Measurements from ENCODE around the gene TCEAL1.

TCEAL1 gene

DNA sequence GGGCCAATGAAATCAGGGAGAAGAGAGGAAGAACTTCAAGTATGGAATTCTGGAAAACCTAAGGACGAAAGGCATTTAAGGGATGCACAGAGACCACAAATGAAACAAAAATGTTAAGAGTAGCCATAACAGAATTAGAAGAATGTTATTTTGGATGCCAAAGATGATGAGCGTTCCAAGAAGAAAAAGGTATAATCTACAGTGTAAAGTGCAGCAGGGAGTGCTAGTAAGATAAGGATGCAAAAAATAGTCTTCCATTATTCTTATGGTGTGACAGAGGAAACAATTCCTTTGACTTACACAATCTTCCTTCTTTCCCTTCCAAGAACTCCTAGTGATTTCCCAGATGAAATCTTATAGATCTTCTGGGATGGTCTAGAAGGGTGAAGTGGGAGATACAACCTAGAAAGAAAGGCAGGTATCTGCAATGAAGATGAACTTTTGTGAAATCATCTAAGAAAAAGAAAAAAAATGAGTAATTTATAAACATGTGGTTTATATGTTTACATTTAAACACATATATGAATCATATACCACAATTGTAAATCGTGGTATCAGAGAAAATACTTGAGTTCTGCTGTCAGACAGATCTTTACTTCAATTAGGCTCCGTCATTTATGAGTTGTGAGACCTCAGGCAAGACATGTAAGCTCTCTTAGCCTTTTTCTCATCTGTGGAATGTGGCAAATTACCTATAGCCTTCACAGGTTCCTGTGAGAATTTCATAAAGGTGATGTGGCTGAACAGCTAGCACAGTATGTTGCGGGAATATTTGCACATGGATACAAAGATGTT lies 49.6 kb downstream of the TCEAL1 start:
- no peak for DNase-seq (ENCODE audit: low read depth in 2 of 2)

Measured in stimulated activated CD4-positive, alpha-beta T cell treated with anti-CD3 and anti-CD28 coated beads, Interleukin-15, amount 100 ng/mL, for 48 hours (primary cell).